ENCODE results near the gene TPST1.
"Not testable (repeated sequence)": the region's sequence is repeated elsewhere in the genome, so short reads cannot be mapped to it uniquely, and the experiment has no call there.

Gene TPST1

GRCh38 chr7:66205741-66206090 lies 582 bp downstream of the TPST1 start:
- Mint-ChIP-seq H3K27ac (peak overlapping the region; percentile 75), H3K4me1 (ENCODE audit: low read depth) (peaks cover 36% of the 10 kb centered on the region), H3K4me3 (peak overlapping the region; percentile 84), H3K27me3 (peaks cover 22% of the 10 kb centered on the region), H3K36me3 (ENCODE audit: low read depth) (peaks cover 5% of the 10 kb centered on the region), H3K9me3 (no peaks in the 10 kb centered on the region)
- no peak for DNase-seq

DNA sequence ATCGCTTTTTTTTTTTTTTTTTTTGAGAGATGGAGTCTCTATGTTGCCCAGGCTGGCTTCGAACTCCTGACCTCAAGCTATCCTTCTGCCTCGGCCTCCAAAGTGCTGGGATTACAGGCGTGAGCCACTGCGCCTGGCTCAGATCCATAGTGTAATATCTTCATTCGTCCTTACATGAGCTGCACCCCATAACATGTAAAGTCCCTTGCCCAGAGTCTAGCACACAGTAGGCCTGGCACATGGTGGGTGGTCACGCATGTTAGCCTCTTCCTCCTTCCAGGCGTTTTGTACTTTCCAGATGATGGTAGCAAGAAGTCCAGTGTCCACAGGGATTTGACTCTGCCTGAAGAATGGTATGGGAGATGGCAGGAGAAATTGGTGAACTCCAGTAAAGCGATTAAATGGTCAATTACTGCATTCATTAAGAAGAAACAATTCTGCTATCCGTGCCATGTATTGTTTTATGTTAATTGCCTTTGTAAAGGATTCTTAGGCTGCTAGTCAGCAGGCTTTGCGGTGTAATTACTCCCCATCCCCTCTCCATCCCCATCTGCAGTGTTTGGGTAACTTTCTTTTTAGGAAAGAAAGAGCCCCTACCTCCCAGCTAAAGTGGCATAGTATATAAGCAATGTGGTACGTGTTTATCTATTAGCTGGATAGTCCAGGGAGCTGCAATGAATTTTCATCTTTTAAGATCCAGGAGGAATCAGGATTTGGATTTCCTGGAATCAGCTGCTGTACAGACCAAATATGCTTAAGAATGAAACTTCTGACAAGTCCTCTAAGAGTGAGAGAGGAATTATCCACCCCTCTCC lies 1.2 kb downstream of the TPST1 start:
- Mint-ChIP-seq H3K27me3 (peaks cover 18% of the 10 kb centered on the region), H3K4me1 (ENCODE audit: low read depth) (peaks cover 36% of the 10 kb centered on the region), H3K27ac (peak overlapping the region; percentile 75), H3K9me3 (no peaks in the 10 kb centered on the region), H3K36me3 (ENCODE audit: low read depth) (peaks cover 5% of the 10 kb centered on the region), H3K4me3 (peak overlapping the region; percentile 84)
- no peak for DNase-seq

DNA sequence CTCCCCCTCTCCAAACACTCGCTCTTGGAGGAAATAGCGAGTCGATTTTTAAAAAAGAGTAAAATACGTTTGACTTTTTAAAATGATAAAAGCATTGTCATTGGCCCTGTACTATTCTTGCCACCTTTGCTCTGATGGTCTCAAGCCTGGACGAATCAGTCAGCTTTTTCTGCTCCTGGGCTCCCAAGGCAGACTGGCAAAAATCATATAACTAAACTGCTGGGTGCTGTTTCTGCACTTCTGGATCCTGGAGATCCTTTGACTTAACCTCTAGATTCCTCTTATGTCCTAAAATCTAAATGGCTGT lies 1.8 kb downstream of the TPST1 start:
- Mint-ChIP-seq H3K9me3 (no peaks in the 10 kb centered on the region), H3K36me3 (ENCODE audit: low read depth) (peaks cover 5% of the 10 kb centered on the region), H3K27me3 (peaks cover 18% of the 10 kb centered on the region), H3K27ac (no peak overlapping the region), H3K4me3 (peak overlapping the region; percentile 84), H3K4me1 (ENCODE audit: low read depth) (peaks cover 36% of the 10 kb centered on the region)
- no peak for DNase-seq

GRCh38 chr7:66207540-66207939 lies 2.4 kb downstream of the TPST1 start:
- Mint-ChIP-seq H3K36me3 (ENCODE audit: low read depth) (peaks cover 5% of the 10 kb centered on the region), H3K4me1 (ENCODE audit: low read depth) (peaks cover 31% of the 10 kb centered on the region), H3K27me3 (peaks cover 14% of the 10 kb centered on the region), H3K4me3 (peak overlapping the region; percentile 84), H3K27ac (no peak overlapping the region), H3K9me3 (no peaks in the 10 kb centered on the region)
- no peak for DNase-seq

- H3K27me3 Mint-ChIP-seq: peaks cover 1% of the 10 kb centered on the region
- H3K27ac Mint-ChIP-seq: no peak overlapping the region
- no peaks in the 10 kb centered on the region for H3K9me3 Mint-ChIP-seq
- DNase-seq: no peak
- no peak overlapping the region for H3K4me3 Mint-ChIP-seq
- H3K4me1 Mint-ChIP-seq (ENCODE audit: low read depth): peaks cover 30% of the 10 kb centered on the region
- H3K36me3 Mint-ChIP-seq (ENCODE audit: low read depth): no peaks in the 10 kb centered on the region
Measured at GRCh38 chr7:66211429-66211828, 6.3 kb downstream of the TPST1 start.

DNA sequence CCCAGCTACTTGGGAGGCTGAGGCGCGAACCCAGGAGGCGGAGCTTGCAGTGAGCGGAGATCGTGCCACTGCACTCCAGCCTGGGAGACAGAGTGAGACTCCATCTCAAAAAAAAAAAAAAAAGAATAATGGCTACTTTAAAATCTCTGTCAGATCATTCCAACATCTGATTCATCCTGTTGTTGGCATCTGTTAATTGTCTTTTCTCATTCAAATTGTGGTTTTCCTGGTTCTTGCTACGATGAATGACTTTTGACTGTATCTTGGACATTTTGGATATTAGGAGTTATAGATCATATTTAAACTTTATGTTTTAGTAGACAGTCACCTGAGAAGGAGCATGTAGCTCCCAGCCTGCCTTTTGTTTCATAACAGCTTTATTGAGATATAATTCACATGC lies 8.5 kb downstream of the TPST1 start:
- Mint-ChIP-seq H3K27ac (peak overlapping the region; percentile 38), H3K36me3 (ENCODE audit: low read depth) (no peaks in the 10 kb centered on the region), H3K27me3 (no peaks in the 10 kb centered on the region), H3K4me1 (ENCODE audit: low read depth) (peaks cover 13% of the 10 kb centered on the region), H3K4me3 (no peak overlapping the region), H3K9me3 (no peaks in the 10 kb centered on the region)
- DNase-seq: no peak

DNA sequence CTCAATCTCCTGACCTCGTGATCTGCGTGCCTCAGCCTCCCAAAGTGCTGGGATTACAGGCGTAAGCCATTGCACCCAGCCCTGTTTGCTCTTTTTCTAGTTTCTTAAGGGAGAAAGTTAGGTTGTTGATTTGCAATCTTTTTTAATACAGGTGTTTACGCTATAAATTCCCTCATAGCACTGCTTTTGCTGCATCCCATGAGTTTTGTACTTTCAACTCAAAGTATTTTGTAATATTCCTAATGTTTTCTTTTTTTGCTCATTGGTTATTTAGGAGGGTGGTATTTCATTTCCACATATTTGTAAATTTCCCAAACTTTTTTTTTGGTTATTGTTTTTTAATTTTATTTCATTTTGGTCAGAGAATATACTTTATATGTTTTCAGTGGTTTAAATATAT lies 11.6 kb downstream of the TPST1 start:
- H3K27me3 Mint-ChIP-seq: peaks cover 2% of the 10 kb centered on the region

DNA sequence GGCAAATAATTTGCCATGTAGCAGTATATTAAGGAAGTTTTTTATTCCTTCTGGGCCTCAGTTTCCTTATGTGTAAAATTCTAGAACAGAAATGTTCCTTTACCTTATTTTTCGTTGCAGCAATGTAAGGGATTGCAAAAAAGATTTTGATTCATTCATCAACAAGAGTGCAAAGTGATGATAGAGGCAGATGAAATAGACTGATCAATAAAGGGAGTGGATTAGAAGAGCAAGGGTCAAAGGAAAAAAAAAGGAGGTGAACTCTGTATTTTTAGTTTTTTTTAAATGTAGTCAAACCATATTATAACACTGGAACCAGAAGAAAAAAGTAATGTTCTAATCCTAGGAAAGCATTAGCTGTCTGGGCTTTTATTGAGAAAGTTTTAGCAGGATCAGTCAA lies 14.7 kb downstream of the TPST1 start:
- Mint-ChIP-seq H3K36me3 (ENCODE audit: low read depth) (no peaks in the 10 kb centered on the region), H3K4me1 (ENCODE audit: low read depth) (peaks cover 4% of the 10 kb centered on the region), H3K27me3 (peaks cover 2% of the 10 kb centered on the region), H3K27ac (no peak overlapping the region), H3K4me3 (no peak overlapping the region), H3K9me3 (no peaks in the 10 kb centered on the region)
- no peak for DNase-seq

More for the DNA sequence above, 11.6 kb downstream of the TPST1 start:
- Mint-ChIP-seq H3K27ac (no peak overlapping the region), H3K4me1 (ENCODE audit: low read depth) (peaks cover 13% of the 10 kb centered on the region), H3K4me3 (no peak overlapping the region), H3K9me3 (no peaks in the 10 kb centered on the region), H3K36me3 (ENCODE audit: low read depth) (no peaks in the 10 kb centered on the region)
- no peak for DNase-seq

DNA sequence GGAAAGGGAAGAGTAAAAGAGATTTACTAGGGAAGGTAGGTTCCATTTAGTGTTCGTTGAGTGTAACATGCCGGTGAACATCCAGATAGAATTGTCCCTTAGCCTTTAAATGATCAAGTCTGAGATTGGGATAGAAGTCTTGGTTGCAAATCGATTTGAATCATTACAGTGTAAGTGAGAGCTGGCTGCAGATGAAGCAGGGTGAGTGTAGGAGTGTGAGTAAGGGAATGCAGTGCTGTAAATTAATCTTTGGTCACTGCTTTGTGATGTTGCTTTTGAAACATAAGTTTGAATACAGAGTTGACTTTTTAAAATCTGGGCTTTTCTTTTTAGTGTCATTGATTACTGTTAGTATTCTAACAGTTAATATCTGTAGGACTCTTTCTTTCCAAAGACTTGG lies 16.3 kb downstream of the TPST1 start:
- no peak overlapping the region for H3K27ac Mint-ChIP-seq

DNA sequence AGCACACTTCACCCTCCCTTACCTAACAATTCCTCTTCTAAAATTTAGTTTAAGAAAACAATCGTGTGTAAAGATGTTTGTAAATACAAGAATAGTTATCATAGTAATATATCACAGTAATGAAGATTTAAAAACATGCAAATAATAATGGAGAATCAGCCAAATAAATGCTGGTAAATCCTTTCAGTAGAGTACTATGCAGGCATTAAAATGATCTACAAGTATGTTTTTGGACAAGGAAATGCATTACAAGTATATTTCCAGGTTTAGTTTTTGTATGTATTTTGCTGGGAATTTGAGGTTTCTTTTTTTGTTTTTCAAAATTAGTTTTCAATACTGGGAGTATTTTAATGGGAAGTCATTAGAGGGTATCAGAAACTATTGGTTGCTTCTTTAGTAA lies 22.7 kb downstream of the TPST1 start:
- no peak for DNase-seq
- no peaks in the 10 kb centered on the region for H3K4me1 Mint-ChIP-seq (ENCODE audit: low read depth)
- H3K27me3 Mint-ChIP-seq: no peaks in the 10 kb centered on the region

More for the DNA sequence above, 16.3 kb downstream of the TPST1 start:
- no peaks in the 10 kb centered on the region for H3K36me3 Mint-ChIP-seq (ENCODE audit: low read depth)
- peaks cover 2% of the 10 kb centered on the region for H3K27me3 Mint-ChIP-seq
- peaks cover 4% of the 10 kb centered on the region for H3K4me1 Mint-ChIP-seq (ENCODE audit: low read depth)
- H3K9me3 Mint-ChIP-seq: no peaks in the 10 kb centered on the region
- H3K4me3 Mint-ChIP-seq: no peak overlapping the region
- DNase-seq: no peak

DNA sequence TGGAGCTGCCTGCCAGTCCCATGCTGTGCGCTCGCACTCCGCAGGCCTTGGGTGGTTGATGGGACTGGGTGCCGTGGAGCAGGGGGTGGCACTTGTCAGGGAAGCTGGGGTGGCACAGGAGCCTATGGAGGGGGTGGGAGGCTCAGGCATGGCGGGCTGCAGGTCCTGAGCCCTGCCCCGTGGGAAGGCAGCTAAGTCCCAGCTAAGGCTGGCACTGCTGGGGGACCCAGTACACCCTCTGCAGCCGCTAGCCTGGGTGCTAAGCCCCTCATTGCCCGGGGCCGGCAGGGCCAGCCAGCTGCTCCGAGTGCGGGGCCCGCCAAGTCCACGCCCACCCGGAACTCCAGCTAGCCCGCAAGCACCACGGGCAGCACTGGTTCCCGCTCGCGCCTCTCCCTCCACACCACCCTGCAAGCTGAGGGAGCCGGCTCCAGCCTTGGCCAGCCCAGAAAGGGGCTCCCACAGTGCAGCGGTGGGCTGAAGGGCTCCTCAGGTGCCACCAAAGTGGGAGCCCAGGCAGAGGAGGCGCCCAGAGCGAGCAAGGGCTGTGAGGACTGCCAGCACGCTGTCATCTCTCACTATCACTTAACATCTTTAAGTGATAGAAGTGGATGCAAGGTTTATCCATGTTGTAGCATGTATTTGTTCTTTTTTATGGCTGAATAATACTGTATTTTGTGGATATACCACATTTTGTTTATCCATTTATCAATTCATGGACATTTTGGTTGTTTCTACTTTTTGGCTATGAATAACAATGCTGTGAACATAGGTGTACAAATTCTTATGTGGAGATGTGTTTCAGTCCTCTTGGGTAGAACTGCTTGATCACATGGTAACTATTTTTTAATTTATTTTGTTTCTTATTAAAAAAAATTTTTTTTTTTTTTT lies 26.4 kb downstream of the TPST1 start:
- not testable (repeated sequence) for H3K4me3 Mint-ChIP-seq; H3K27ac Mint-ChIP-seq; H3K36me3 Mint-ChIP-seq (ENCODE audit: low read depth); H3K9me3 Mint-ChIP-seq; H3K27me3 Mint-ChIP-seq; H3K4me1 Mint-ChIP-seq (ENCODE audit: low read depth); DNase-seq

More for the DNA sequence above, 22.7 kb downstream of the TPST1 start:
- H3K27ac Mint-ChIP-seq: no peak overlapping the region
- no peak overlapping the region for H3K4me3 Mint-ChIP-seq
- H3K36me3 Mint-ChIP-seq (ENCODE audit: low read depth): no peaks in the 10 kb centered on the region
- H3K9me3 Mint-ChIP-seq: no peaks in the 10 kb centered on the region

- H3K27ac Mint-ChIP-seq: no peak overlapping the region
- H3K4me1 Mint-ChIP-seq (ENCODE audit: low read depth): peaks cover 3% of the 10 kb centered on the region
- H3K9me3 Mint-ChIP-seq: no peaks in the 10 kb centered on the region
- DNase-seq: no peak
- no peaks in the 10 kb centered on the region for H3K36me3 Mint-ChIP-seq (ENCODE audit: low read depth)
- H3K4me3 Mint-ChIP-seq: no peak overlapping the region
- H3K27me3 Mint-ChIP-seq: no peaks in the 10 kb centered on the region
Measured at GRCh38 chr7:66233638-66234037, 28.5 kb downstream of the TPST1 start.

DNA sequence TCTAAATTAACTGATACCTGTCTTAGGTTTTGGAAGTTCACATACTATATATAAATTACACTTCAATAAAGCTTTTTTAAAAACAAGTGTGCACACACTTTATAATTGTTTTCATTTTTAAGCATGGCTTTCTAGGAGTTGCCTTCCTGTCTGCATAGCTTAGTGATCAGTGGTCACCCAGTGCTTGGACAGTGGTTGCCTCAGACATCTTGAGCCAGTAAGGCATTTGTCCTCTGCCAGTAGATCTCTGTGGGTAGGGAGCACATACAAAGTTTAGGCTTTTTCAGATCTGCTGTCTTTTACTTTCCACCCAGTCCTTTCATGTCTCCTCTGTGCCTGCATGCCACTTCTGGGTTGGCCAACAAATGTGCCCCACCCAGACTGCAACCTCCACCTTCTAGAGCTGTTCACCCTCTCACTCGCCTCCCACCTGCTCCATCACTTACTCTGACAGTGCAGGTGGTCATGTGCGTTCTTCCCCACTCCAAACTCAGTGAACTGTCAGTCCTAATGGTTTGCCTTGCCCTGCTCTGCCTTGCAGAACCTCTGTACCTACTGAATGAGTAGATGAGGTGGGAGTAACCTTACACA lies 31.7 kb downstream of the TPST1 start:
- H3K36me3 Mint-ChIP-seq (ENCODE audit: low read depth): no peaks in the 10 kb centered on the region
- DNase-seq: no peak
- no peak overlapping the region for H3K4me3 Mint-ChIP-seq
- no peak overlapping the region for H3K27ac Mint-ChIP-seq
- peaks cover 3% of the 10 kb centered on the region for H3K4me1 Mint-ChIP-seq (ENCODE audit: low read depth)
- H3K27me3 Mint-ChIP-seq: no peaks in the 10 kb centered on the region
- no peaks in the 10 kb centered on the region for H3K9me3 Mint-ChIP-seq

- Mint-ChIP-seq H3K9me3 (no peaks in the 10 kb centered on the region), H3K4me3 (no peak overlapping the region), H3K36me3 (ENCODE audit: low read depth) (no peaks in the 10 kb centered on the region), H3K4me1 (ENCODE audit: low read depth) (peaks cover 3% of the 10 kb centered on the region), H3K27ac (no peak overlapping the region), H3K27me3 (no peaks in the 10 kb centered on the region)
- no peak for DNase-seq
Measured at GRCh38 chr7:66237906-66238772, 33.0 kb downstream of the TPST1 start.
